Pons (tissue), 1 donor: ENCODE data around the gene ANKRD40CL.

Experiments used
- DNase-seq: peaks from one replicate; pipeline ENCODE4 v3.0.0-alpha.2; 2016; ENCODE audit warnings: low spot score

ANKRD40CL gene

GRCh38 chr17:50787106-50787505 is 19.8 kb upstream of the ANKRD40CL start:
- no peak for DNase-seq

DNA sequence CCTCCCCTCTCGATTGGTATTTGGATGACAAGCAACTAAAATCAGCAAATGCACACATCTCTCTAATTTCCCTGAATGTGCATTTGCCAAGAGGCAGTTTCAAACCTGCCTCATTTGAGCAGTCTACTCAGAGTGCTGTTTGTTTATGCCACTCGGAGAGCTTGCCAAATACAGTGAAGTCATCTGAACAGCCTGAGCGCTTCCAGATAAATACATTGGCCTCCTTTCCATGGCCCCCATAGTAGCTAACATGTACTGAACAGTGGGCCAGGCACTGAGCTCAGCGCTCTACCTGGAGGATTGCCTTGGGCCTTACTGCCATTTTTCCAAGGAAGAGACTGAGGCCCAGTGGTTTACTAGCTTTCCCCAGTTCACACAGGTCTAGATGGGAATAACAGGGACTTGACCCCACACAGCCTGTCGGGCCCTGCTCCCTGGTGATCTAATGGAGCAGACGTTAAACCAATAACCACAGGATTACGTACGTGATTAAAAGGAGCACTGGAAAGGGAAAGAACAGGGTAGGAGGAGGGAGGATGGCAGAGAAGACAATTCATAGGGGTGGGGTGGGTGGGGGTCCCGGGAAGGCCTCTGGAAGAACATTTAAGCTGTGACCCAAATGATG is 18.7 kb upstream of the ANKRD40CL start:
- DNase-seq: peak; percentile 87

DNA sequence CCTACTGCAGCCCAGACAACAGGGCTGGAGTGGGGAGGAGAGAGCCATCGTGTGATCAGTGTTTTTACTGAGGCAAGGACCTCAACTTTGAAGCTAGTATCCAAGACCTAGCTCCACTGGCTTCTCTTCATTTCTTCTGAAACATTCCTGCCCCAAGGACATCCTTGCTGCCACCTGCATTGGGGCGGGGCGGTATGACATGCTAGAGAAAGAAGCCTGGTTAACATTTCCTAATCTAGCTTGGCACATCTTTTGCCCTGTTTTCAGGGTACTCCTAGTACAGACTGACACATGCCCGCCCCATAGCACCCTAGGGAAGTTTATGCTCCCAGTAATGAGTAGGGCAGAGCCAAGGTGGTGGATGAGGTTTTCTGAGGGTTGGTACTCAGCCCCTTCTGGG is 17.8 kb upstream of the ANKRD40CL start:
- no peak for DNase-seq

DNA sequence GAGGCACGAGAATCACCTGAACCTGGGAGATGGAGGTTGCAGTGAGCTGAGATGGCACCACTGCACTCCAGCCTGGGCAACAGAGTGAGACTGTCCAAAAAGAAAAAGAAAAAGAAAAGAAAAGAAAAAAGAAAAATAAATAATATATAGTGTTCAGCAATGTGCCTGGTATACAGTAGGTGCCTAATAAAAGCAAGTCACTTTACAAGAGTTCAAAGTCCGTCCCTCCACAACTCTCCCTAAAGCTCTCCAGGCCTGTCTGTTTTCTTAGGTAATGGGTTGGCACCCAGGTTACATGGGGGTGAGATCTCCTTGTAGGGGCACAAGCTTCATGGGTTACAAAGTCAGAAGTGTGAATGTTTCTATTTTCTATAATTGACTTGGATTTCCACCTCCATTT is 16.6 kb upstream of the ANKRD40CL start:
- no peak for DNase-seq

DNA sequence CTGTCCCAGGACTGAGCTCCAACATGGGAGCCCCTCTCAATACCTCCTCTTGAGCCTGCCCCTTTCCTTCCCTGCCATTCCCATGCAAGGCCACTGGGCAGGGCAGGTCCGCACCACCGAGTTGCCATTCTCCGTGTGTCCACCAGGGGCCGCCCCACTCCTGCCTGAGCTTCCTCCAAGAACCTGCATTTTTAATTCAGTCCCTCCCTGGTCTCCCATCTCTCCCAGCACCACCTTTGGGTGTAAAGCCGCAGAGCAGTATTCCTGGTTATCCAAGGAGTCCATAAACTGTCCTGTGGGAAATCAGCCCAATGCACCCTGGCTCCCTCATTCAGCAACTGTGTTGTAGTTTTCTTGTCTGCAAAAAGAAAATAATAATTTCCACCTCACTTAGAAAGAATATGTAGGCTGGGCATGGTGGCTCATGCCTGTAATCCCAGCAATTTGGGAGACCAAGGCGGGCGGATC is 15.9 kb upstream of the ANKRD40CL start:
- DNase-seq: peak; percentile 79

- DNase-seq: no peak
Observed at GRCh38 chr17:50781167-50781566, 13.8 kb upstream of the ANKRD40CL start.

DNA sequence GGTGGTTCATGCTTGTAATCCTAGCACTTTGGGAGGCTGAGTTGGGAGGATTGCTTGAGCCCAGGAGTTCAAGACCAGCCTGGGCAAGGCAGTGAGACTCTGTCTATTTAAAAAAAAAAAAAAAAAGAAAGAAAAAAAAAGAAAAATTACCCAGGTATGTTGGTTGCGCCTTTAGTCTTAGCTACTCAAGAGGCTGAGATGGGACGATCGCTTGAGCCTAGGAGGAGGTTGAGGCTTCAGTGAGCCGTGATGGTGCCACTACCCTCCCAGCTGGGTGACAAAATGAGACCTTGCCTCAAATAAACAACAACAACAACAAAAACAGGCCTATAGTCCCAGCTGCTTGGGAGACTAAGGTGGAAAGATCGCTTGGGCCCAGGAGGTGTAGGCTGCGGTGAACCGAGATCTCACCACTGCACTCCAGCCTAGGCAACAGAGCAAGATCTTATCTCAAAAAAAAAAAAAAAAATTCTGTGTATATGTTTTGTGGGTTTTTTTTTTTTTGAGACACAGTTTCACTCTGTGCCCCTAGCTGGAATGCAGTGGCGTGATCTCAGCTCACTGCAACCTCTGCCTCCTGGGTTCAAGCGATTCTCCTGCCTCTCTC is 12.5 kb upstream of the ANKRD40CL start:
- DNase-seq: no peak

DNA sequence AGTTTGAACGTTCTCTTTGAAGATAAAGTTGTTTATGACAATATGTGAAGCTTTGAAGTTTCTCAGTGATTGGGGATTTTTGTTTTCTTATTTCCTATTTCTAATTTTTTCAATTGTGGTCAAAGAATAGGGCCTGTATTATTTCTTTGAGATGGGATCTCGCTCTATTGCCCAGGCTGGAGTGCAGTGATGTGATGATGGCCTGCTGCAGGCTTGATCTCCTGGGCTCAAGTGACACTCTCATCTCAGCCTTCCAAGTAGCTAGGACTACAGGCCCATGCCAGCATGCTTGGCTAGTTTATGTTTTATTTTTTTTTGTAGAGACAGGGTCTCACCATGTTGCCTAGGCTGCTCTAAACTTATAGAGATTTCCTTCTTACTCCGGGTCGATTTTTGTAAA is 11.7 kb upstream of the ANKRD40CL start:
- no peak for DNase-seq

DNA sequence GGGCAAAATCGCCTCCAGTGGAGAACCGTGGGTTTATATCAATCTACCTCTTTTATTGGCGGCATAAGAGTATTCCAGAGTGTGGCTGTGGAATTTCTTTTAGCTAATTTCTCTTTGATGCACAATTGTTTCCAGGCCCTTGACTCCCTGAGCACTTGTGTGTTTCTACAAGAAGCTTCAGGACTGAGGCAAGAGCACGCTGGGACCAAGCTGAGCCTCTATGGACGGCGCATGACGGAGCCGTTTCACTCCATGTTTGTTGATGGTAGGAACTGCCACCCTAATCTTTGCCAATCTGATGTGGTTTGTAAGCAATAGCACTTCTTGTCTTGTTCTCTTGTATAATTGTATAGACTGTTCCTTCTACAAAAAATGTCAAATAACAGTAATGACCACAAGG is 11.2 kb upstream of the ANKRD40CL start:
- DNase-seq: no peak

DNA sequence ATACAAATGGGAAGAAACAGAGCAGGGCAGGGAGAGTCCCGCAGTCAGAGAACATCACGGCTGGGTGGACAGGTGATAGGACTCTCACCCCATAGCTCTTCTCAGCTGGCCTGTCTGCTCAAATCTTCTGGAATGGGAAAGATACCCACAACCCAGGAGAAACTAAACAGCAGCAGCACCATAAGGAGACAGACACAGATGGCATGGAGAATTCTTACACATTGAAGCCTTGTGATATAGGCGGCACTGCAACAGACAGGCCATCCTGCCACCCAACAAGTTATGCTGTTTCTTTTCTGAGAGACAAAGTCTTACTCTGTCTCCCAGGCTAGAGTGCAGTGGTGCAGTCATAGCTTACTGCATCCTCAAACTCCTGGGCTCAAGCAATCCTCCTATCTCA is 8.6 kb upstream of the ANKRD40CL start:
- DNase-seq: no peak

DNA sequence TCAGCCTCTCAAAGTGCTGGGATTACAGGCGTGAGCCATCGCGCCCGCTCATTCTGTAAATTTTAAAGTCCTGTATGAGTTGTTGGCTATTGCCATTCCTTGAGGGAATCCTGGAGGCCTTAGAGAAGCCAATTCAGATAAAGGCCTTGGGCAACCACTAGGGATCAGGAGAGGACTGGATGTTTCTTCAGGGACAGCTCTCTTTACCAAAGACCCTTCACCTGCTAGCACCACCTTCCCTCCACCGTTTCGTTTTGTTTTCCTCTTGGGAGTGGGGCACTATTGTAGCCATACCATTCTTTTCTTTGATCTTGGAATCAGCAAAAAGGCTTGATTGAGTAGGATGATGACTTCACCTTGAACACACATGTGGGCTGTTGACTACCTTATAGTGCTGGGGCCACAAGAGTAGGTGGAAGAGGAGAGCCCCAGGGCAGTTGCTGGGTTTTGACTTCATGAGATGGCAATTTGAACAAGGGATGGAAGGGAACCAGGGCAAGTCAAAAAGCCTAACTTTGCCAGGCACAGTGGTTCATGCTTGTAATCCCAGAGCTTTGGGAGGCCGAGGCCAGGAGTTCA is 7.0 kb upstream of the ANKRD40CL start:
- DNase-seq: no peak

- DNase-seq: no peak
Observed at GRCh38 chr17:50771991-50772785, 4.9 kb upstream of the ANKRD40CL start.

- no peak for DNase-seq
Observed at GRCh38 chr17:50770346-50770745, 3.0 kb upstream of the ANKRD40CL start.

DNA sequence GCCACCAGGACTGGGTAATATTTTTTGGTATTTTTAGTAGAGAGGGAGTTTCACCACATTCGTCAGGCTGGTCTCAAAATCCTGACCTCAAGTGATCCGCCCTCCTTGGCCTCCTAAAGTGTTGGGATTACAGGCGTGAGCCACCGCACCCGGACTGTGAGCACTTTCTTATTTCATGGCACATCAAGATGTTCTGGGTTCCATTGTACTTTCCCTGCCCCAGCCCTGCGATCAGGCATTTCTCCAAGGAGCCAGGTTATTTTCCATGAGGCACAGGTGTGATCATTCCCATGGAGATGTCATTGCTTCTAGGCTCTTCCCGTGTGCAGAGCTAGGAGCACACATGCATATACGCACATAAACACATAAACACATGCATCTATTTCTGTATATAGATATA is 2.6 kb upstream of the ANKRD40CL start:
- no peak for DNase-seq

DNA sequence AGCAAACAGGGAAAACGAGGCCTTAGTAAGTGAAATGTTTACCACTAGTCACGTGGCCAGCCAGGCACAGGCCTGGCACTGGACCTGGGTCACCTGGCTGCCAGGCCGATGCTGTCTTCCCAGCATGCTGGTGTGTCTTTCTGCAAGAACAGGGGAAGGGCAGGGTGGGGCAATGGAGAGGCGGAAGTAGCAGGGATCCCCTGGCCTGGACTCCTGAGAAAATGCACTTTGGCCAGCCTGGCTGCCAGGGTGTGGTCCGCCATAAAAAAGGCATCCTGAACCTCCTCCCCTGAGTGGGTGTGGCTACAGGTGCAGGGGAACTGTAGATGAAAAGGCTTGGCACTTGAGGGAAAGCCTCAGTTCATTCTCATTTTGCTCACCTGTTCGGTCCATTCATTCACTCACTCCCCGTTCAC is 1.0 kb upstream of the ANKRD40CL start:
- DNase-seq: no peak

DNA sequence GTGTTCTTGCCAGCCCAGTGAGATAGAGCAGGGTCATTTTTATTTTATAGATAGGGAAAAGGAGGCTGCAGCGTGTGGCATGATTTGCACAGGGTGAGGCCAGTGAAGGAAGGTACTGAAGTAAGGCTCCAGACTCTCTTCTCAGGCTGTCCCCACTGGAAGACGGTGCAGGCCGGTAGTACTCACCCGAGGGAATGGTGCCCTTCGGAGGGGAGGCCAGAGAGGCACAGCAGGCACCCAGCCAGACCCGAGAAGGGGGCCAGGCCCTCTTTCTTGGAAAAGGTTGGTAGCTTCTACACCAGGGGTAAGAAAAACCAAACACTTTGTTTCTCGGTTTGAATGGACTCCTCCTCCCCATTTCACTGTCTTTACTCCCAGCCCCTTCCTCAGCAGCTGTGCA is 288 bp downstream of the ANKRD40CL start:
- DNase-seq: no peak

GRCh38 chr17:50766222-50767023 is 895 bp downstream of the ANKRD40CL start:
- DNase-seq: no peak

GRCh38 chr17:50765454-50766221 is 1.7 kb downstream of the ANKRD40CL start:
- DNase-seq: no peak

DNA sequence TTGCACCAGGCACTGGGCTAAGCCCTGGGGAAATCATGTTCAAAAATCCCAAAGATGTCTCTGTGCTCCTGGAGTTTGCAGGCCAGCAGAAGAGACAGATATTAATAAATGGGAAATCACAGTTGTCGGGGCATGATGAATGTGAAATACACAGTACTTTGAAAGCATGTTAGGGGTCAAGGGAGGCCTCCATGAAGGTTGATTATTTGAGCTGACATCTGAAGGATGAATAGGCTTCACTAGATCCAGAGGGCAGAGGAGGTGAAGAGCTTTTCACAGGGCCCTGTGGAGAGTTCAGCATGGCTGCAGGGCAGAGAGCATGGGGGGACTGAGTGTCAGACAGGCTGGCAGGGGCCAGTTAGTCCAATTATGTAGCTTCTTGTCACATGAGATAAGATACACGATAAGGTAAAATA is 2.6 kb downstream of the ANKRD40CL start:
- no peak for DNase-seq

GRCh38 chr17:50763716-50764475 is 3.4 kb downstream of the ANKRD40CL start:
- no peak for DNase-seq
